Esophagus muscularis mucosa (tissue), 3 donors: ENCODE data around the gene AGBL1.

Experiments used
- EP300 ChIP-seq: sonication (generic); formaldehyde crosslinking; IDR thresholded peaks from one replicate; pipeline ENCODE4 v1.6.1; 2017; ENCODE audit warnings: antibody characterized with exemption
- TF ChIP-seq, protein P1 (sequence below), 3 experiments: fragments of 200-600 bp in 2 of 3; fragments of 450-650 bp in 1 of 3; sonication (generic) in 2 of 3; IDR thresholded peaks; one replicate each; pipeline ENCODE4 v1.5.1; 2017 to 2019; ENCODE audit warnings: antibody characterized with exemption in 3 of 3, mild to moderate bottlenecking in 2 of 3, moderate library complexity in 1 of 3

GRCh38 chr15:86988033-86988432 lies 908.4 kb downstream of the AGBL1 start:
- TF ChIP-seq EP300 = no peak
- TF ChIP-seq, protein P1, sequence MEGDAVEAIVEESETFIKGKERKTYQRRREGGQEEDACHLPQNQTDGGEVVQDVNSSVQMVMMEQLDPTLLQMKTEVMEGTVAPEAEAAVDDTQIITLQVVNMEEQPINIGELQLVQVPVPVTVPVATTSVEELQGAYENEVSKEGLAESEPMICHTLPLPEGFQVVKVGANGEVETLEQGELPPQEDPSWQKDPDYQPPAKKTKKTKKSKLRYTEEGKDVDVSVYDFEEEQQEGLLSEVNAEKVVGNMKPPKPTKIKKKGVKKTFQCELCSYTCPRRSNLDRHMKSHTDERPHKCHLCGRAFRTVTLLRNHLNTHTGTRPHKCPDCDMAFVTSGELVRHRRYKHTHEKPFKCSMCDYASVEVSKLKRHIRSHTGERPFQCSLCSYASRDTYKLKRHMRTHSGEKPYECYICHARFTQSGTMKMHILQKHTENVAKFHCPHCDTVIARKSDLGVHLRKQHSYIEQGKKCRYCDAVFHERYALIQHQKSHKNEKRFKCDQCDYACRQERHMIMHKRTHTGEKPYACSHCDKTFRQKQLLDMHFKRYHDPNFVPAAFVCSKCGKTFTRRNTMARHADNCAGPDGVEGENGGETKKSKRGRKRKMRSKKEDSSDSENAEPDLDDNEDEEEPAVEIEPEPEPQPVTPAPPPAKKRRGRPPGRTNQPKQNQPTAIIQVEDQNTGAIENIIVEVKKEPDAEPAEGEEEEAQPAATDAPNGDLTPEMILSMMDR (IDR thresholded peaks at IDR 0.05) = no peak
